Right lobe of liver (tissue), 4 donors: ENCODE results near the gene TNRC18.

Experiments used
- POLR2A ChIP-seq: fragments of 450-650 bp; IDR thresholded peaks from one replicate; pipeline ENCODE4 v1.6.1; 2017; ENCODE audit warnings: antibody characterized with exemption, mild to moderate bottlenecking
- TF ChIP-seq, protein P1 (sequence below), 4 donors: fragments of 200-600 bp in 3 of 4; fragments of 450-650 bp in 1 of 4; IDR thresholded peaks; one replicate each; pipeline versions ENCODE4 v1.5.1 to v1.8.0; 2016 to 2022; ENCODE audit warnings: antibody characterized with exemption in 4 of 4, mild to moderate bottlenecking in 2 of 4
- donor health status: DM: no; HTN: no; CAD: no.
- donor health status: DM: no; HTN: no; CAD: no.
- donor health status: DM: no; HTN: yes; CAD: no.

DNA sequence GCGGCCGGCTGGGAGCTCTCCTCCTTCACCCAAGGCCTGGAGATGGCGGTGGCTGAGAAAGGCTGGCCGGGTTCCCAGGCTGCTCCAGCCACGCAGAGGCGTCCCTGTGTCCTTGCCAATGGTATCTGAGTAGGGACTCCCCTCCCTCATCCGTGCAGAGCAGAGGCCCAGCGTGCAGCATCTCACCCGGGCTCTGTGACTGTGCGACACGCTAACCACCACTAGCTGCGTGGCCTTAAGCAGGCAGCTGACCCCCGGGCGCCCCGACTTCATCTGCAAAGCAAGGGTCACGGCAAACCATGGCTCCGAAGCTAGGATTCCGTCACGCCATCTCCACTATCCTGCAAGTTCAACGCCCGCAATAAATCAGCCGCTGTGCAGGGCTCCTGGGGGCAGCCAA is 47.2 kb upstream of the TNRC18 start:
- no peak for TF ChIP-seq POLR2A
- TF ChIP-seq, protein P1, sequence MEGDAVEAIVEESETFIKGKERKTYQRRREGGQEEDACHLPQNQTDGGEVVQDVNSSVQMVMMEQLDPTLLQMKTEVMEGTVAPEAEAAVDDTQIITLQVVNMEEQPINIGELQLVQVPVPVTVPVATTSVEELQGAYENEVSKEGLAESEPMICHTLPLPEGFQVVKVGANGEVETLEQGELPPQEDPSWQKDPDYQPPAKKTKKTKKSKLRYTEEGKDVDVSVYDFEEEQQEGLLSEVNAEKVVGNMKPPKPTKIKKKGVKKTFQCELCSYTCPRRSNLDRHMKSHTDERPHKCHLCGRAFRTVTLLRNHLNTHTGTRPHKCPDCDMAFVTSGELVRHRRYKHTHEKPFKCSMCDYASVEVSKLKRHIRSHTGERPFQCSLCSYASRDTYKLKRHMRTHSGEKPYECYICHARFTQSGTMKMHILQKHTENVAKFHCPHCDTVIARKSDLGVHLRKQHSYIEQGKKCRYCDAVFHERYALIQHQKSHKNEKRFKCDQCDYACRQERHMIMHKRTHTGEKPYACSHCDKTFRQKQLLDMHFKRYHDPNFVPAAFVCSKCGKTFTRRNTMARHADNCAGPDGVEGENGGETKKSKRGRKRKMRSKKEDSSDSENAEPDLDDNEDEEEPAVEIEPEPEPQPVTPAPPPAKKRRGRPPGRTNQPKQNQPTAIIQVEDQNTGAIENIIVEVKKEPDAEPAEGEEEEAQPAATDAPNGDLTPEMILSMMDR (IDR thresholded peaks at IDR 0.05): no peak
